HG03139 (cell line): ENCODE data around the gene UBE4A.
"Not testable (repeated sequence)": the region's sequence is repeated elsewhere in the genome, so short reads cannot be mapped to it uniquely, and the experiment has no call there.

ENCODE experiments used
- ATAC-seq: cut with Tn5 transposase; IDR thresholded peaks from one replicate; pipeline ENCODE4 v1.9.1; 2021; ENCODE audit not compliant: unreplicated experiment

Gene UBE4A

GRCh38 chr11:118401151-118401879, 41.9 kb downstream of the UBE4A start, which contains the start of gene ATP5MG:
Gene ATP5MG (plus strand): TSS chr11:118401606. CDS start chr11:118401666, 60 bp downstream.
- ATAC-seq = peak; percentile 54

- no peak for ATAC-seq
Observed at GRCh38 chr11:118401880-118402590, 42.6 kb downstream of the UBE4A start.

- ATAC-seq = not testable (repeated sequence)
Observed at GRCh38 chr11:118402594-118402993, 43.2 kb downstream of the UBE4A start.

GRCh38 chr11:118406599-118407166, 47.3 kb downstream of the UBE4A start:
- no peak for ATAC-seq

GRCh38 chr11:118410055-118410745, 50.8 kb downstream of the UBE4A start:
- ATAC-seq = no peak

- no peak for ATAC-seq
Observed at GRCh38 chr11:118411530-118411929, 52.1 kb downstream of the UBE4A start.

GRCh38 chr11:118412921-118413320, 53.5 kb downstream of the UBE4A start:
- ATAC-seq = no peak

- ATAC-seq = no peak
Observed at GRCh38 chr11:118415062-118415738, 55.8 kb downstream of the UBE4A start.

GRCh38 chr11:118415739-118416068, 56.3 kb downstream of the UBE4A start:
- ATAC-seq = no peak

GRCh38 chr11:118416900-118417299, 57.5 kb downstream of the UBE4A start:
- not testable (repeated sequence) for ATAC-seq

- no peak for ATAC-seq
Observed at GRCh38 chr11:118417801-118418200, 58.4 kb downstream of the UBE4A start.

- no peak for ATAC-seq
Observed at GRCh38 chr11:118418766-118419165, 59.4 kb downstream of the UBE4A start.

- no peak for ATAC-seq
Observed at GRCh38 chr11:118427707-118428106, 68.3 kb downstream of the UBE4A start.

GRCh38 chr11:118430956-118431355, 71.6 kb downstream of the UBE4A start:
- no peak for ATAC-seq

GRCh38 chr11:118434123-118434552, 74.7 kb downstream of the UBE4A start:
- no peak for ATAC-seq

GRCh38 chr11:118434553-118435289, 75.3 kb downstream of the UBE4A start:
- ATAC-seq = no peak

- ATAC-seq = peak; percentile 32
Observed at GRCh38 chr11:118435290-118435892, 76.0 kb downstream of the UBE4A start.

- peak; percentile 45 for ATAC-seq
Observed at GRCh38 chr11:118435893-118436624, 76.7 kb downstream of the UBE4A start, which contains the start of gene KMT2A. Gene KMT2A (plus strand): TSS chr11:118436492. CDS start chr11:118436513, 21 bp downstream.

- ATAC-seq = peak; percentile 11
Observed at GRCh38 chr11:118436639-118437207, 77.3 kb downstream of the UBE4A start.
